Hindlimb muscle (tissue), 1 donor: ENCODE data around the gene WNK1. TPM values are rescaled to one million over a fixed set of nuclear protein-coding genes. Genes with fewer than 3 reads are reported as not detected.

ENCODE experiments used
- DNase-seq: peaks from one replicate; pipeline ENCODE4 v3.0.0-alpha.2; 2013
- polyA plus RNA-seq: library from polyadenylated mRNA; unstranded; fragments of 120-200 nt; gene quantifications from one replicate; pipeline ENCODE4 v1.2.1, GENCODE V29; 2013; ENCODE audit not compliant: insufficient read length

WNK1 gene
- polyA plus RNA-seq, 1 donor: 61.4 TPM

GRCh38 chr12:954741-955140 is 202.4 kb downstream of the WNK1 start:
- no peak for DNase-seq

GRCh38 chr12:955939-956338 is 203.6 kb downstream of the WNK1 start:
- no peak for DNase-seq

- peak; percentile 36 for DNase-seq
Observed at GRCh38 chr12:958588-959123, 206.3 kb downstream of the WNK1 start.

Other genes with a start within 250 kb of the WNK1 start
- 3.2 TPM for gene NINJ2, start 89.1 kb upstream of the WNK1 start, polyA plus RNA-seq
- gene RAD52, start 197.1 kb downstream of the WNK1 start, polyA plus RNA-seq: 29.4 TPM
- gene ERC1, start 238.6 kb downstream of the WNK1 start, polyA plus RNA-seq: 24.1 TPM